Activated CD4-positive, alpha-beta T cell treated with anti-CD3 and anti-CD28 coated beads, Interleukin-2, amount 50 U/mL, for 4 hours (primary cell): ENCODE data around the gene COL27A1.

Experiments
- DNase-seq, 2 experiments: peaks; one replicate each; pipeline ENCODE4 v3.0.0-alpha.2; 2020

Gene COL27A1

DNA sequence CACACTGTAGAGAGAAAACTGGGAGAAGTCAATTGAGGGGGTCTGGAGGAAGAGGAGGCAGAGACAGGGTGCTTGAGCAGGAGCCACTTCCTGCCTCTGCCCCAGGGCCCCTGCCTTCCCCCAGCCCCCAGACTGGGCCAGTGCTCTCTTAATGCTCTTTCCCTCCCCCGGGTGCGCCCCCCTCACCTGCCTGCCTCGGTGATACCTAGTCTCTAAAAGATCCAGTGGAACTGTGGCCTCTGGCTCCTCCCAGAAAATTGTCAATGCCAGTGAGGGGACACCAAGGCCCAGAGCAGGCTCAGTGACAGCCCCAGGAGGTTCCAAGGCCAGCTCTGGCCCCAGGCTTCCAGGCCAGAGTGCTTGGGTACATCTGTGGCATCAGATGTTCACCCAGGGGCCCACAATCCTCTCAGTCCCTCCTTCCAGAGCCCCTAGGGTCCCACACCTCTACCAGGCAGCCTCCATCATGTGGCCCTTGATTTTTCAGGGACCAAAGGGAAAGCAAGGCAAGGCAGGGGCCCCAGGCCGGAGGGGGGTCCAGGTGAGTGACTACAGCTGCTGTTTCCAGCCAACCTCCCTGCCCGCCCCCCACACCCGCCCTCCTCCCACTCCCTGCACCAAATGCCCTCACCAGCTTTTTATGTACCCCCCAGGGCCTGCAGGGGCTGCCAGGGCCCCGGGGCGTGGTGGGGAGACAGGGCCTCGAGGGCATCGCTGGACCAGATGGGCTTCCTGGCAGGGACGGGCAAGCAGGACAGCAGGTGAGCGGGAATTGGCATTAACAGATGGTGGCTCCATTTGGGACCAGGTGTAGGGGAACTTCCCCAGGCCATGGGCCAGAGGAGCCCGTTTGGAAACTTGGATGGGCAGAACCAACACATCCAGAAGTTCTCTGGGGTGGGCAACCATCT lies 134.5 kb downstream of the COL27A1 start:
- no peak for DNase-seq

DNA sequence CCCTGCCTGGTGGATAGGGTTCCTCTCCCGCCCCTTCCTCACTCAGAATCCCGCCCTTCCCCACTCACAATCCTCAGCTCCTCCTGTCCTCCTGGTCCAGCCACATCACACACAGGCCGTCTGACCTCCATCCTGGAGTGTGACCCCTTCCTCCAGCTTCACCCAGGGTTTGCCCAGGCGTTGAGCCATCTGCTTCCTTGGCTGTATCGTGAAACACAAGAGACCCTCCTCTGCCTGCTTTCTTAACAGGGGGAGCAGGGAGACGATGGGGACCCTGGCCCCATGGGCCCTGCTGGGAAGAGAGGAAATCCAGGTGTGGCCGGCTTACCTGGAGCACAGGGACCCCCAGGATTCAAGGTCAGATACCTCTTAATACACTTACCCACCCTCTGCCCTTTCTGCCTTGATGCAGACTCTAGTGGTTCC lies 135.2 kb downstream of the COL27A1 start:
- no peak for DNase-seq

- peak; percentile 55 to 64 for DNase-seq
These were observed 135.7 kb downstream of the COL27A1 start for GRCh38 chr9:114291064-114291474.

DNA sequence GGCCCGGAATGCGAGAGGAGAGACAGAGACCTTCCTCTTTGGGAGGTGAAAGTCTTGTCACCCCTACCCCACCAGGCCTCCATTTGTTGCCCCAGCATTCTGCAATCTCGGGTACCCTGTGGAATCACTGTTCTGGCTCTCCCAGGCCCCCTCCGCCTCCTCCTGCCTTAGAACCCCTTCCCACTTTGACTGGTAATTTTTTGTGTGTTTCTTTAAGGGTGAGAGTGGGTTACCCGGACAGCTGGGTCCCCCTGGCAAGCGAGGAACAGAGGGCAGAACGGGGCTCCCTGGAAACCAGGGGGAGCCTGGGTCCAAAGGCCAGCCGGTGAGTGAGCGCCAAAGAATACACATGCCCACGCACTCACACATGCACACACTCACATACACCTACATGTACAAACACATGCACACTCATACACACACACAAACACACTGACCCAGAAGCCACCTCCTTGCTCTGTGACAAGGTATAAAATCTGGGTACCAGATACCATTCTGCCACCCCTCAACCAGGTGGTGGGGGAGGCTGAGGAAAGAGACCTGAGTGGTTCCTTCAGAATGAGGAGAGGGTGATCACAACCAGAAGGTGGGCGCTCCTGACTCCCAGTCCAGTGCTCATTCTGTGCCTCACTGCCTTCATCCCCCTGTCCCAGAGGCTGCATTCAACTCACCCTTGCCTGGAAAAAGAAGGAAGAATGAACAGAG lies 136.7 kb downstream of the COL27A1 start:
- DNase-seq: no peak

- no peak for DNase-seq
These were observed 139.3 kb downstream of the COL27A1 start for GRCh38 chr9:114294664-114295063.

GRCh38 chr9:114296338-114296737 lies 141.0 kb downstream of the COL27A1 start:
- no peak for DNase-seq

DNA sequence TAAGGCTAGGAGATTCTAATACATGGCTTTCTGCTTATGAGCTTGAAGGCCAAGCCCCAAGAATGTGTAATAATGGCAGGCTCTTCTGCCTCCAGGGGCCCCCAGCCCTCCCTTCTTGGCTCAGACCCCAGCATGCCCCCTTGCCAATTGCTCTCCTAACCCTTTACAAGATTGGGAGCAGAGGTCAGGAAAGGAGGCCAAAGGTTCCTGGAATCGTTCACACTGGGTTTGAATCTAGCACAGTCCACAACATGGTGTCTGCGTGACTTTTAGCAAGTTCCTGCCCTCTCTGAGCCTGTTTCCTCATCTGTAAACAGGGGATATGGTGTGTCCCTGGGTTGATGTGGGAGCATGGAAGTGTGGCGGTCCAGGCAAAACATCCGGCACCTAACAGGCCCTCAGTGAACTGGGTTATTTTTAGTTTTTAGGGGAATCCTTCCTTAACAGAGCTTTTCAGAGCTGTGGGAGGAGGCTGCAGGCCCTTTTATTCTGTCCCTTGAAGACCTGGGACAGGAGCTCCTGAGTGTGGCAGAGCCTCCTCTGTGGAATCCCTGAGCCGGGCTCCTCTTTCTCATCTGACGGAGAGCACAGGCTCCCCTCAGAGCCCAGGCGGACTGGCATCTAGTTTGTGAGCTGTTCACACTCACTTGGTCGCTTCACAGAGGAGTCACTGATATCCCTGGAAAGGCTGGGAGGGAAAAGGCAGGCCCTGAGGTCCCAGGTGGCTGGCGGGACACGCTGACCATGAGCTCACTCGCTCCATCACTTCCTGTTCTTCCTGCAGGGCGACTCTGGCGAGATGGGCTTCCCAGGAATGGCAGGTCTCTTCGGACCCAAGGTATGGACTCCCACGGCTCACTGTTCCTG lies 144.2 kb downstream of the COL27A1 start:
- DNase-seq: no peak

DNA sequence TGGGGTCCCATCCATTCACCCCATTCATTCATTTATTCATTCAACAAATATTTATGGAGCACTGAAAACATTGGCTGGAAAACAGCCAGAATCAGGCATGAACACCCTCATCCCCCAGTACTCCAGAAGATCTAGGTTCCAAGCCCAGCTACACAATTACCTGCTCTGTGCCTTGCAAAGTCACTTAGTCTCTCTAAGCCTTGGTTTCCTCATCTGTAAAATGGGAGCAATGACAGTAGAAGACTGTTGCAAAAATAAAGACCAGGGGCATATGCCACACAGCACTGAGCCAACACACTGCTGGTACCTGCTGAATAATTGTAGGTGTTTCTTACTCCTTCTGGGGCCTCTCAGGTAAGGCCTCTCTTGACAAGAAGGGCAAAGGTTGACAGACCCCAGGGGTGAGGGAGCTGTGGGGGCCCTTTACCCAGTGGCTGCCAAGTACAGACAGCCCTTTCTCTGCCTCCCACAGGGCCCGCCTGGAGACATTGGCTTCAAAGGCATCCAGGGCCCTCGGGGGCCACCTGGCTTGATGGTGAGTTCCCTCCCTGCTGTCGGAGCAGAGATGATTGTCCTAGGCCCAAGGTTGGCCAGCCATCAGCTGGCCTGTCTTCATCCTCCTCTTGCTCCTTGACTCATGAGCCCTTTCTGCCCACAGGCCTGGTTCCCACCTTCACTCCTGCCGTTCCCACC lies 145.0 kb downstream of the COL27A1 start:
- DNase-seq: no peak

- DNase-seq: no peak
These were observed 145.8 kb downstream of the COL27A1 start for GRCh38 chr9:114300846-114301797.

DNA sequence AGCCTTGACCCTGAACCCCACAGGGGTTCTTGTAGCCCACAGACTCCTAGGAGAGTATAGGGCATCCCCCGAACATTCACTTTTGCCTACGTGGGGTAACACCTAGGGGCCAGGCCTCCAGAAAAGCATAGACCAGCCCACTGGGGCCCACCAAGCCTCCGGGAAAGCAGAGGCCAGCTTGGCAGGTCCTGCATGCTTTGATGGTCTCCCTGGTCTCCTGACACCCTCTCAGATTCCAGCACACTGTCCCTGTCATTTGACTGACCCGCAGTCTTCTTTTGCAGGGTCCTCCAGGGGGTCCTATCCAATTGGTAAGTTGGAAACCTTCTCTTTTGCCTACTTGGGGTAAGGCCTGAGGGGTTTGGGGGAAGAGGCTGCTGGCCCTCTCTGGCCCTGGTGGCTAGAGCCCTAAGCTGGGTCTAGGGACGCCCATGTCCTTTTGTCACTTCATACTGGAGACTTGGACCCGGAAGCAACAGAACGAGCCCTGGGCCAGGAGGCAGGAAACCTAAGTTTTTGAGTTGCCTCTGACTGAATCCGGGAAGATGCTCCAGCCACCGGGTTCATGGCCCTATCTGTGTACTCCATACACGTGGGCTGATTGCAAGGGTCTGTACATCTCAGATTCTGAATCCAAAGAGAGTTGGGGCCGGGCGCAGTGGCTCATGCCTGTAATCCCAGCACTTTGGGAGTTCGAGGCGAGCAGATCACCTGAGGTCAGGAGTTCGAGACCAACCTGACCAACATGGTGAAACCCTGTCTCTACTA lies 146.6 kb downstream of the COL27A1 start:
- no peak for DNase-seq

DNA sequence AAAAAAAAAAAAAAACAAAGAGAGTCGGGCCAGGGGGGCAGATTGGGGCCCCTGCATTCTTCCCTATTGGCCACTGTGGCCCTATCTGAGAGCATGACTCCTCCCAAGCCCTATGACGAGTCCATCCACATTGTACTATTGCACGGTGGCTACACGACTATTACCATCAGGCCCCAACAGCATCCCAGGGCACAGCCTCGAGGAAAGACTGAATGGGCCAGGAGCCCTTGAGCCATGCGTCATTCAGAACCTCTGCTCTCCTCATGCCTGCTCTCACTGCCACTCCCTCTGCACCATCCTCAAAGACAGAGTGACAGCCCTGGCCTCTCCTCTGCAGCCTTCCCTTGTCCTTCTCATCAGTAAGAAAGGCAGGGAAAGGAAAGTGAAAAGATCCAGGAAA lies 147.4 kb downstream of the COL27A1 start:
- no peak for DNase-seq

GRCh38 chr9:114303571-114303970 lies 148.2 kb downstream of the COL27A1 start:
- no peak for DNase-seq

DNA sequence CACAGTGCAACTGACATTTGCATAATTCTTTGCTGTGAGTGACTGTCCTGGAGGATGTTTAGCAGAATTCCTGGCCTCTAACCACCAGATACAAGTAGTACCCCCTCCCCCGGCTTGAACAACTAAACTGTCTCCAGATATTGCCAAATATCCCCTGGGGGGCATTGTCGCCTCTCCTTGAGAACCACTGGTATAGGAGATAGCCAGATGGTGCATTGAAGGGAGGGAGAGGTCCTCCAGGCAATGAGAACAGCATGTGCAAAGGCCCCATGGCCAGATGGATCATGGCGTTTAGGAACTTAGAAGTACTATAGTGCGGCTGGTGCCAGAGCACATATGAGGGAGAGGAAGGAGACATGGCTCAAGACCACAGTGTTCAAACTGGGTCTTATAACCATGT lies 148.6 kb downstream of the COL27A1 start:
- DNase-seq: no peak

GRCh38 chr9:114304416-114305188 lies 149.3 kb downstream of the COL27A1 start:
- DNase-seq: no peak

DNA sequence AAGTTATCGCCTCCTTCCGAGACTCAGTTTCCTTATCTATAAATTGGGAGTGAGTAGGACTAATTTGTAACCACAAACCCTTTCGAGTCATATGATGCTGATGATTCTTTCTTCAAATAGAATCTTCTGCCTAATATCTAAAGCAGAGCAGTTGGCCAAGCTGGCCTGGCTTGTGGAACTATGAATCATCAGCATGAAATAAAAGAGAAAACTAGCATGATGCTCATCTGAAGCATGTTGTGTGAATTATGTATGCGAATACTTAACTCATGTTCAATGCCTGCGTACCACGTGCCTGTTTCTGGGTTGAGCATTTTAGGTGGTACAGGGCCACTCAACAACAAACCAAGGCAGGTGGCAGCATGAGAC lies 152.5 kb downstream of the COL27A1 start:
- DNase-seq: no peak

DNA sequence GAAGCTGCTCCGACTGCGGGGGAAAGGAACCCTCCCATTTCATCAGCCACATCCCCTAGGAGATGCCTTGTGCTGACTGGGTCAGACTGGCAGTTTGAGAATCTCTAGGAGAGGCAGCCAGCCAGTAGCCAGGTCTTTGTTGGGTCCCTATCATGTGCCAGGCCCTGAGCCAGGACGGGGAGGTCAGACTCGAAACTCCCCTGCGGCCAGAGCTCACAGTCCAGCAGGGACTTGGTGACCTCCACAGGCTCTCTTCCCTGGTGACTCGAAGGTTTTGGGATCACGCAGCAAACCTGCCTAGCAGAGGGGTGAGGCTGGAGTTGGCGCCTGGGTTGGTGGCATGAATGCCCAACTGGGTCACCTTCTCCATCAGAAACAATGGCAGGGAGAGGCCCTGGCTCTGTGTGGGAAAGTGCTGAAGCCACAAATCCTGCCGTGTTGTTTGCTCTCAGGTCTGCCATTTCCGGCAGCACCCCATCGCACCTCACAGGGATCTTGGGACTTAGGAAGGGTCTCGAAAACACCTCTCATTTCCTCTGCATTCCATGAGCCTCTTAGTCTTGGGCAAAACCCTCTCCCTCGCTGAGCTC lies 153.1 kb downstream of the COL27A1 start:
- no peak for DNase-seq

DNA sequence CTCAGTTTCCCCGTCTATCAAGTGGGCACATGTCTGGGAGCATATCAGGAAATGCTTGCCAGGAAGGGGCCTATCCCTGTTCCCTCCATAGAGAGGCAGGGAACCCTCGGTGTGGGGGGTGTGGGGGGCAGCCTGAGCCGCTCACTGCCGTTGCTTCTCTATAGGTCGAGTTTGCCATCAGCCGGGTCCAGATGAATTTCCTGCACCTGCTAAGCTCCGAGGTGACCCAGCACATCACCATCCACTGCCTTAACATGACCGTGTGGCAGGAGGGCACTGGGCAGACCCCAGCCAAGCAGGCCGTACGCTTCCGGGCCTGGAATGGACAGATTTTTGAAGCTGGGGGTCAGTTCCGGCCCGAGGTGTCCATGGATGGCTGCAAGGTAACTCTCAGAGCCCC lies 153.8 kb downstream of the COL27A1 start:
- no peak for DNase-seq

- no peak for DNase-seq
These were observed 155.4 kb downstream of the COL27A1 start for GRCh38 chr9:114310471-114311450.
